GM18517 (cell line): Measurements from ENCODE around the gene TMC4.
"Not testable (repeated sequence)": the region's sequence is repeated elsewhere in the genome, so short reads cannot be mapped to it uniquely, and the experiment has no call there.

Source experiments
- ATAC-seq: cut with Tn5 transposase; IDR thresholded peaks from one replicate; pipeline ENCODE4 v1.9.1; 2021; ENCODE audit warnings: mild to moderate bottlenecking, moderate library complexity; ENCODE audit not compliant: unreplicated experiment

The TMC4 gene, protein sequence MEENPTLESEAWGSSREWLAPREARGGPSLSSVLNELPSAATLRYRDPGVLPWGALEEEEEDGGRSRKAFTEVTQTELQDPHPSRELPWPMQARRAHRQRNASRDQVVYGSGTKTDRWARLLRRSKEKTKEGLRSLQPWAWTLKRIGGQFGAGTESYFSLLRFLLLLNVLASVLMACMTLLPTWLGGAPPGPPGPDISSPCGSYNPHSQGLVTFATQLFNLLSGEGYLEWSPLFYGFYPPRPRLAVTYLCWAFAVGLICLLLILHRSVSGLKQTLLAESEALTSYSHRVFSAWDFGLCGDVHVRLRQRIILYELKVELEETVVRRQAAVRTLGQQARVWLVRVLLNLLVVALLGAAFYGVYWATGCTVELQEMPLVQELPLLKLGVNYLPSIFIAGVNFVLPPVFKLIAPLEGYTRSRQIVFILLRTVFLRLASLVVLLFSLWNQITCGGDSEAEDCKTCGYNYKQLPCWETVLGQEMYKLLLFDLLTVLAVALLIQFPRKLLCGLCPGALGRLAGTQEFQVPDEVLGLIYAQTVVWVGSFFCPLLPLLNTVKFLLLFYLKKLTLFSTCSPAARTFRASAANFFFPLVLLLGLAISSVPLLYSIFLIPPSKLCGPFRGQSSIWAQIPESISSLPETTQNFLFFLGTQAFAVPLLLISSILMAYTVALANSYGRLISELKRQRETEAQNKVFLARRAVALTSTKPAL

DNA sequence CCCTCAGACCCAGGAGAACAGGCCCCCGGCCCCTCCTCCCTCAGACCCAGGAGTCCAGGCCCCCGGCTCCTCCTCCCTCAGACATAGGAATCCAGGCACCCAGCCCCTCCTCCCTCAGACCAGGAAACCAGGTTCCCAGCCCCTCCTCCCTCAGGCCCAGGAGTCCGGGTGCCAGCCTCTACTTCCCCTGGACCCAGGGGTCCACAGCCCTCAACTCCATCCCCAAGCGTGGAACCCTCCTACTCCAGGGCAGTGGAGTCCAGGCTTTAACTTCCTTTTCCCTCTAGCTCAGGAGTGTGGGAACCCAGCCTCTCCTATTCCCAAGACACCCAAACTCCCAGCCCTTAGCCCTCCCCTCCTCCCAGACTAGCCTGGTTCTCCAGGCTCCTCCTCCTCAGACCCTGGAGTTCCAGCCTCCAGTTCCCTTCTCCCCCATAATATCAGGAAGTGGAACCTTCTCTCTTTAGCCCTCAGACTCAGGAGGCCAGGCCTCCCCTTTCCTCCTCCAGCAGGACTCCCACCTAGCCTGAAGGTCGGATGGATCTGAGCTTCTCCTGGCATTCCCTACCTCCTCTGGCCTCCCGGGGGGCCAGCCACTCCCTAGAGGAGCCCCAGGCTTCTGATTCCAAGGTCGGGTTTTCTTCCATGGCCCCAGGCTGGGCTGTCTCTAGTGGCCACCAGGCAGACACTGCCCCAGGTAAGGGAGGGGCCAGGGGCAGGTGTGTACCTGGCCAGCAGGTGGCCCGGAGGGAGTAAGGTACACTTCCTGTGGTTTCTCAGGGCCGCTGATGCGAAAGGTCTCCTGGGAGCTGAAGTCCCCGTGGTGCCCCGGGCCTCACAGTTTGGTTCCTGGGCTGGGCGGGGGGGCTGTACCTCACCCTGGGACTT is at the start of gene TMC4:
TSS of gene TMC4 (minus strand) at position 690 of the 888 bp plus-strand sequence. CDS start at position 647, 43 bp downstream.
- no peak for ATAC-seq

DNA sequence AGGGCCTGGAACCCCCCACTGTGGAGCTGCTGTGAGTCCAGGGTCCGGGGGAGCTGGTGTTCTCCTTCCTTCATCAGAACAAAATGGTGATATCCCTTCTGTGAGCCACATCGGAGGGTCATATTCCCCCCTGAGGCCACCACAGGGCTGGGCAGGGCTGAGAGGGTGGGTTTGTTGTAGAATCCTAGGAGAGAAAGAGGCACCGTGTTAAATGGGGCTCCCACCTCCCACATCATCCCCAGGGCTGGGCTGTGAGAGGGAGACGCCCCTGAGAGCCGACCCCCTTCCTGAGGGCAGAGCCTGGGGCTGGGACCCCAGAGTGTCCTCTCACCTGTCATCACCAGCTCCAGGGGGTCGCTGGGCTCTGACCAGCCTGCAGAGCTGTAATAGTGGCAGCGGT is 49.0 kb upstream of the TMC4 start:
- ATAC-seq, result not testable (repeated sequence)

DNA sequence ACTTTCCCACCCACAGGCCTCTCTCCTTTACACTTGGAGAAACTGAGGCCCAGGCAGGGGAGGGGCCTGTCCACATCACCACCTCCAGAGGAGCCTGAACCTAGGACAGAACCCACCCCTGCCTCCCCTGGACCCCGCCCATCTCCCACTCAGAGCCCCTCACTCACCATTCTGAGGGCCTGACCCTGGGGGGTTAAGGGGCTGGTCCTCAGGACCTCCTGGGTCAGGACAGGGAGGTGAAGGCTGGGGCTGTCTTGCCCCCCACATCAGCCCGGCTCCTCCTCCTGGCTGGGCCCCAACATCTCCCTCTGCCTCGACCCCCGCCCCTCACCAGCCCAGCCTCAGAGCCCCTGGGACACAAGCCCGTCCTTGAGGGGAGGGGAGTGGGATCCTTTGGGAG is 46.7 kb upstream of the TMC4 start:
- ATAC-seq, result not testable (repeated sequence)

DNA sequence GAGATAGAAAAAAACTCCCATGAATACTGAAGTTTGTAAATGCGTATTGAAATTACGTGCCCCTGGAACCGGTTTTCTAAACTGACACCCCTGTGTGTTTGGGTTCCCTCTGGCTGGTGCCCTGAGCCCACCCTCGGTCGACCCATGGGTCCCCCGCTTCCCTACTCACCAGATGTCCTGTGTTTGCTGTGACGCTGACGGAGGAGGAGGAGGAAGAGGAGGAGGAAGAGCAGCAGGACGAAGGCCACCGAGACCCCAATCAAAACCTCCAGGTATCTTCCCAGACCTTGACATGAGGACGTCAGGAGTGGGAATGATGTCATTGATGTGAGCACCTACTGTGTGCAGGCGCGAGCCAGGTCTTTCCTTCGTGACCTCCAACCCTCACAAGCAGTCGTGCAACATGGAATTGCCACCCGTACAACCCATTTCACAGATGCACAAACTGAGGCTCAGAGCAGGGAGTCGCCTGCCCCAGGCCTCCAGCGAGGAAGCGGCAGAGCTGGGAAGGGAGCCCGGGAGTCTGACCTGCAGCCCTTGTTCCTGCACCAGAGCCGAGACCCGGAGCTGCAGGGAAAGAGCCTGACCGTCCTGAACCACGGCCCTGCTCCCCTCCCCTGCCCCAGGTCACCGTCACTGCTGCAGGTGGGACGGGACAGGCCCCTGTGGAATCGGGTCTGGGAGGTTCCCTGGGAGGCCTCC is 46.2 kb upstream of the TMC4 start:
- no peak for ATAC-seq

DNA sequence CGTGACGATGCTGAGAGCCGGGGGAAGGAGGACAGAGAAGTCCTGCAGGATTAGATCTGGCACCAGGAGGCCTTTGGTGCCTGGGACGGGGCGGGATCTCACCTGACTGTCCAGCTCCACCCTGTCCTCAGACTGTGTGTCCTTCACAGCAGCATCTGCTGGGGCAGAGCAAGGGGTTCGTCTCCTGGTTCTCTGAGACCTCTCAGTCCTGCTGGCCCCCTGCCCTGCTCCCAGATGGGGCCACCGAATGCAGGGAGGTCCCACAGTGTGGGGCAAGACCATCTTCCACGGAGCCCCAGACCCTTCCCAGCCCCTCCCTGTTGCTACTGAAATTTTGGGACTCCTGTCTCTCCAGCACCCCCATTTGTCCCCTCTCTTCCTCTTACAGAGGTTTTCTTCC is 45.3 kb upstream of the TMC4 start:
- ATAC-seq, result no peak

DNA sequence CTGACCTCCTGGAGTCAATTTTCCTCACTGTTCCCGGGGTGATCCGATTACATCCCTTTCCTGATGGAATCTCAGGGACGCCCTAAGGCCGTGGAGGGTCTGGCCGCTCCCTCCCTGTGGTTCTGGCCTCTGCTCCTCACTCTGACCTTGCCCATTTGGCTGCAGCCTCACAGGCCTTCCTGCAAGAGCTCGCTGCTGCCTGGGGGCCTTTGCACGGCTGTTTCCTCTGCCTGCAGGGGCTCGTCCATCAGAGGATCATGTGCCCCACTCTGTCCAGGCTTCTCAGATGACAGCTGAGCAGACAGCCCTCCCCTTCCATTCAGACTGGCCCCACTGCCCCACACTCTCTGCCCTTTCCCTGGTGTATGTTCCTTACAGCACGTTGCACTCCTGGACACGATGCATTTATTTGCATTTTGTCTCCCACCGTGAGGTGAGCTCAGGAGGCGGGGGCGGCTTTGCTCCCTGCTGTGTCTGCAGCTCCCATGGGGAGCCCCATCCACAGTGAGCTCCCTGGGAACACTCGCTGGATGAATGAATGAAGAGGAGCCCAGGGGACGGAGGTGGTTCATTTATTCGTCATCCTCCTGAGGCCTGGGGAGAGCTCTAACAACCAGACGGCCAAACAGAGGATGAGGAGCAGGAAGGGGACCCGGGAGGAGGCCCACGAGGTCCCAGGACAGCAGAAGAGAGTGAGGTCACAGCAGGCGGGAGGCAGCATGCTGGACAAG is 44.7 kb upstream of the TMC4 start:
- ATAC-seq, result not testable (repeated sequence)

DNA sequence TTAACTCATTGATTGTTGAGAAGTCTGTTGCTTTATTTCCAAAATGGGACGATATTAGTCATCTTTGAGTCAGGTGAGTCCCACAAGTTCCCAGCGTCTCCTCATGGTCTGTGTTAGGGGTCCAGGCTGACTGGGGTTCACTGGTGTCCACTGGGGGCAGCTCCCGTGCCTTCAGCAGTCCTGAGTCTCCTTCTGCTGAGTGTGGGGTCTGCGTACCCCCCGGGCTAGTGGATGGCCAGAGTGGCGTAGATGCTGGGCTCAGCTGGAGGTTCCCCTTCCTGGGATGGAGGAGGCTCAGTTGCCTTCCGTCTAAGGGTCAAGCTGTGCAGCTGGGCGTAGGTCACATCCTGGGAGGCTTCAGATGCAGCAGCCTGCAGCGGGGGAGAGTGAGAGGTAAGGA is 43.9 kb upstream of the TMC4 start:
- ATAC-seq, result no peak

DNA sequence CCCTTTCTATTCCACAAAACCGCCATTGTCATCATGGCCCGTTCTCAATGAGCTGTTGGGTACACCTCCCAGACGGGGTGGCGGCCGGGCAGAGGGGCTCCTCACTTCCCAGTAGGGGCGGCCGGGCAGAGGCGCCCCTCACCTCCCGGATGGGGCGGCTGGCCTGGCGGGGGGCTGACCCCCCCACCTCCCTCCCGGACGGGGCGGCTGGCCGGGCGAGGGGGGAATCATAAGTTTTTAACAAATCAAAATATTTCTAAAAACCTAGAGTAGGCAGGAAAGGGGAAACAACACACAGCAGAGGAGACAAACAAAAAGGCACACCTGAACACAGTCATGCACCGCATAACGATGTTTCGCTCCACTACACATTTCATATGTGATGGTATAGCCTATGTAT is 41.8 kb upstream of the TMC4 start:
- not testable (repeated sequence) for ATAC-seq

DNA sequence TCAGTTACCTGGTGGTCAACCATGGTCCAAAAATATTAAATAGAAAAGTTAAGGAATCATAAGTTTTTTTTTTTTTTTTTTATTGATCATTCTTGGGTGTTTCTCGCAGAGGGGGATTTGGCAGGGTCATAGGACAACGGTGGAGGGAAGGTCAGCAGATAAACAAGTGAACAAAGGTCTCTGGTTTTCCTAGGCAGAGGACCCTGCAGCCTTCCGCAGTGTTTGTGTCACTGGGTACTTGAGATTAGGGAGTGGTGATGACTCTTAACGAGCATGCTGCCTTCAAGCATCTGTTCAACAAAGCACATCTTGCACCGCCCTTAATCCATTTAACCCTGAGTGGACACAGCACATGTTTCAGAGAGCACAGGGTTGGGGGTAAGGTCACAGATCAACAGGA is 41.3 kb upstream of the TMC4 start:
- not testable (repeated sequence) for ATAC-seq

DNA sequence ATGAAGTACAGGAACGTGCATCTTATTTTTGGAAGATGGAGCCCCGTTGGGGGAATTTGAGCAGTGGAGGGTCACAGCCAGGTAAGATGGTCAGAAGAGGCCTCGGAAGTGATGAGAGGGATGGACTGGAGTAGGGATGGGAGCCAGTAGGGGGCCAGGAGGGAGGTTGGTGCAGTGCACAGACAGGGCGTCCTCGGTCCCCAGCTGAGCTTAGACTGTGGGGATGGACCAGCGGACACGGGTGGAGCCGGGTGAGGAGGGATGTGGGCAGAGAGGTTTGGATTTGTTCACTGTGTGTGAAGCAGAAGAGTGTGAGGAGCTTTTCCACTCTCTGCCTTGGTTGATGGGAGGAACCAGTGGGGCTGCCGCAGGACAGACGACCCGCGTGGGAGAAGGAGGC is 38.3 kb upstream of the TMC4 start:
- no peak for ATAC-seq

DNA sequence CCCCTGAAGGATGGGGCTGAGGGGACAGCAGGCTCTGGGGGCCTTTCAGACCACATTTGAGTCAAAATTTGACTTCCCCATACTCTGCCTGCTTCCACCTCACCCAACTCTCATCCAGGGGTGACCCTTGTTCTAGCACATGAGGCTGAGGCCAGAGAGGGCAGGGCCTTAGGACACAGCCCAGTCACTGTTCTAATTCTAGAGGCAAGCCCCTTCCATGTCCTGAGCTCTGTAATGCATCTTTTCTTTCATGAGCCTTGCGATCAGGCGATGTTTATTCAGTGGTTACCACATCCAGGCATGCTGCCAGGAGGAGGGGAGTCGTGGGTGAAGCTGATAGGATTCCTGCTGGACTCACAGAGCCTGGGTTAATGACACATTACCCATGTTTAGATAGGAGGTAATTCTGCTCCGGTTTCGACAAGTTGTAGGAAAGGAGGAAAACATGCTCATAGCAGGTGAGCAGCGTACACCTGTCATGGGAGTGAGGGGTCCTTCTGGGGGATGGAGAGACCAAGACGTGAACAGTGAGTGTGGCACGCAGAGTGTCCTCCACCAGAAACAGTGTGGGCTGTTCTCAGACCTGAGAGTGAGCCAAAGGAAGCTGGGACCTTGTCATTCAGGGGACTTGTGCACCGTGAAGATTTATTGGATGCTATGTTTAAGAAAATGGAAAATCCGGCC is 37.0 kb upstream of the TMC4 start:
- ATAC-seq, result no peak

DNA sequence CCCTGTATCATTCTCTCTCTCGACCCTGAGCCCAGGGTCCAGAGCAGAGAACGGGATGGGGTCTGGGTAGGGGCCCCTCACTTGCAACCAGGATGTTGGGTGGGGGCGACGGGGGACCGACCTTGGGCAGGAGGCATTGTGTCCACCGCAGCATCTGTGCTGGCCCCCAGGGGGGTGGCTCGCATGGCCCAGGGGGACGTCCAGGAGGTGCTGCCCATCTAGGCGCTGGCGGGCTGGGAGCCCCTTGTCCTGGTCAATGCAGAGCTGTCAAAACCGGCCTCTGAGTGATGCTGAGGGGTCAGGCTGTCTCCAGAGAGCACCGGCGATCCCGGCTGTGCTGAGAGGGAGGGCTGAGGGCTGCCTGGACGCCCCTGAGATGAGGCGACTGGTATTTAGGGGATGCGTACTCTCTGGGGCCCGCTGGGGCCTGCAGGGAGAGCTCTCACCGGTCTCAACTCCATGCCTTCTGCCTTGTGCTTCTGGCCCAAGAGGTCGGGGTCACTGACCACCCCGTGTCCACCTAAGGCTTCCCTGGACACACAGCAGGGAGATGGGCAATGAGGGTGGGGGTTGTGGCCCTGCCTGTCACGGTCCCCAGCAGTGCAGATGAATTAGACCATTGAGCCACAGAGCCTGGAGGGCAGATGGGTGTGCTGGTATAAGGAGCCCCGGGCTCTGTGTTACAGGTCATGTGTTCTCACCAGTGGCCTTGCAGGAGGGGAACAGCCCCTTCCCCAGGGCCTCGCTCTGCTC is 36.3 kb upstream of the TMC4 start:
- no peak for ATAC-seq

DNA sequence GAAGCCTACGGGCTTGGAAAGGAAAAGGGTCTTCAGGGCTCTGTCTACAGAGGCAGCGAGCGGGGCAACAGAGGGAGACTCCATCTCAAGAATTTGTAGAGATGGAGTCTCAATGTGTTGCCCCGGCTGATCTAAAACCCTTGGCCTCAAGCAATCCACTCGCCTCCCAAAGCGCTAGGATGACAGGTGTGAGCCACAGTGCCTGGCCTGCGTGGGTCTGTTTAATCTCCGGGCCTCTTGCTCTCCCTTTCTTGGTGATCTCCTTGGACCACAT is 35.8 kb upstream of the TMC4 start:
- no peak for ATAC-seq

DNA sequence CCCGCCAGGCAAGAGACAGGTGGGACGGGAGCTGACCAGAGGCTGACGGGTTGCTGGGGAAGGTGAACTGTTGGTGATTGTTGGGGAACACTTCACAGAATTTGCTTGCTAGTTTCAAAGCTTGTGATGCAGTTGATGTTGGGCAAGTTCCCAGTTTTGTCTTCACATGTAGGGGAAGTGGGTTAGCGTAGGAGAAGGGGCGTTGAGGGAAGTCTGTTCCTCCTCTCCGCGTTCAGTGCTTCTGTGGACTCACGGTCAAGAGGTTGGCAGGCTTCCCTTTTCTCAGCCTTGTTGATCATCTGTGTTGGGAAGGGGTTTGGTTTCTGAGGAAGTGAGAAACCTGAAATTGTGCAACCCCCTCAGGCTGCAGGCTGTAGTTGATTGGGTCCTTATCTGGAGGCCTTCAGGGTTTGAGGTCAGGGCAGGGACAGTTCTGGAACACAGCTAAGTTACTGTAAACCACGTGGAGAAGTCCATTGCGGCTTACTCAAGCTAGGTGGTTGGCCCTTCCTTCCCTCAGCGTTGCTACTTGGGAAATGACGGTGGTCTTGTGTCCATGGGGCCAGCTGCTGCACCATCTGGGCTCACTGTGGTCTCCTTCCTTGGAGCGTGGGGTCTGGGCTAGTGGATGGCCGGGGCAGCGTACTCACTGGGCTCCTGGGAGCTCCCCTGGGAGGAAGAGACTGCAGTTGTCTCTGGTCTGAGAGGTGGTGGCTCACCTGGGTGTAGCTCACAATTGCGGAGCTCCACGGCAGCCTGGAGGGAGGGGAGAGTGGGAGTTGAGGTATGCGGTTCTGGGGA is 35.2 kb upstream of the TMC4 start:
- ATAC-seq, result no peak

DNA sequence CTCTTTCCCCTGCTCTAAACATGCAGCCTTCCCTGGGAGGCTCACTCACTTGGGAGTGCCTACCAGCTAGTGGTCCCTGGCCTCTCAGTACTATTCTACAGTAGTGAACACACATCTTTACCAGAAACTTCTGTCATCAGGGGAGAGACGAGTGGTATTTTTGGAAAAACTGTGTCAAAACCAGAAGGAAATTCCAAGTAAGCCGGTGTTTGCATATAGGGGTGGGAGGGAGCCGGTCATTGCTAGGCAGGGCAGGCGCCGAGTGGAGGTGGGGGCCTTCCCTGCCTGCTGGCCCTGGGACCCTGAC is 34.7 kb upstream of the TMC4 start:
- ATAC-seq, result no peak

DNA sequence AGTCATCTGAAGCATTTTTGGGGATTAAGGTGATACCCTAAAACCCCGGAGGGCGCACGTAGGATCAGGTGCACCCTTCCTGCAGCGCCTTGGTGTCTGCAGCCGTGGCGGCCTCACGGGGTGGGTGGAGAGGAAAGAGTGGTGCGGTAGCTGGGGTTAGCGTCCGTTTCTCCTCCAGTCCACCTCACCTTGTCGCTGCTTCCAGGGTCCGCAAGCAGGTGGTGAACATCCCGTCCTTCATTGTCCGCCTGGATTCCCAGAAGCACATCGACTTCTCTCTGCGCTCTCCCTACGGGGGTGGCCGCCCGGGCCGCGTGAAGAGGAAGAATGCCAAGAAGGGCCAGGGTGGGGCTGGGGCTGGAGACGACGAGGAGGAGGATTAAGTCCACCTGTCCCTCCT is 34.2 kb upstream of the TMC4 start:
- not testable (repeated sequence) for ATAC-seq

DNA sequence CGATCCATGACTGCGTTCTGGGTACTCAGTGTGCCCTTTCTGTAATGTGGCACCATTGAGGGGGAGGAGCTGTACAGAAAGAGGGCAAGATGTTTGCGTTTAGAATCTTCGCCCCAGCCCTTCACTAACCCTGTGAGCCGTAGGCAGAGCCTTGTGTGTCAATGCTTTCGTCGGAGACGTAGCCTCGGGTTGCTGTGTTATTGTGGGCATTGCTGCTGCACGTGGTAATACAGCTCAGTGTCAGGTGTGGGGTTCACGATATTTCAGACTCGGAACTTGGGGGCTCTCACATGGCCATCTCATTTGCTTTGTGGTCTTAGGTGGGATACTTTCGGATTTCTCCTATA is 33.8 kb upstream of the TMC4 start:
- no peak for ATAC-seq

DNA sequence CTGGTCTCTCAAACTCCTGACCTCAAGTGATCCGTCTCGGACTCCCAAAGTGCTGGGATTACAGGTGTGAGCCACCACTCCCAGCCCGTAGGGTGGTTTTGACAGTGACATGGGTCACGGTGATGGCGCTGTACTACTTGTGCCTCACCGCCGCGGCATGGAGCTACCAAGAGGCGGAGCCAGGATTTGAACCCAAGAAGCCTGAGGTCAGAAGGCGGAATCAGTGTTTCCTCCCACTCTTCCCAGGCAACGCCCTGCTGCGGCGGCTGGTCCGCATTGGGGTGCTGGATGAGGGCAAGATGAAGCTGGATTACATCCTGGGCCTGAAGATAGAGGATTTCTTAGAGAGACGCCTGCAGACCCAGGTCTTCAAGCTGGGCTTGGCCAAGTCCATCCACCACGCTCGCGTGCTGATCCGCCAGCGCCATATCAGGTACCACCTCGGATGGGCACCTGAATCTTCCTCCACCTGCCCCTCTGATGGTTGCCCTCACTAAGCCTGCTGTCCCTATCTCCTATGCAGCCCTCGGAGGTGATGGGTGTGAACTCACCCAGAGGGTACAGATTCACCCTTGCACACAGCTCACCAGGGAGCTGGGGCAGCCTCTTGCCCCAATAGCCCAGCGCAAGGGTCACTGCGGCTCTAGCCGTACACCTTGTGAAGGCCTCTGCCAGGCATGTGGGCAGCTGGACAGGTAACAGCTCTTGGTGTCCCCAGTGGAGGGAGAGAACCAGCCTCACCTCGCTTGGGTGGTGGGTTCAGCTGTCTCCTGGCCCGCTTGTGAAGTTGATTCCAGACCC is 33.3 kb upstream of the TMC4 start:
- ATAC-seq, result no peak
